ENCODE measurements around the gene RFX5. TPM values are rescaled to one million over a fixed set of nuclear protein-coding genes. Genes with fewer than 3 reads are reported as not detected.
"Not testable (repeated sequence)": the region's sequence is repeated elsewhere in the genome, so short reads cannot be mapped to it uniquely, and the experiment has no call there.

The RFX5 gene
- total and polyA plus RNA-seq, 9 of the 15 experiments (the other 6 are each of a cell fraction or from before 2014, with no cell fraction given): 3.8 to 48.2 (median 32.2) TPM

GRCh38 chr1:151396265-151396664 lies 49.2 kb upstream of the RFX5 start:
- WGBS (ENCODE audit: insufficient coverage, low coverage, missing lambda C conversion rate): 63% methylated on average over 5 of the region's 5 CpGs
- in situ Hi-C loops (cut with MboI); H3K4me1 ChIP-seq (replicated peaks in 1 of 2; ENCODE audit: control insufficient read depth in 2 of 2, insufficient read depth in 2 of 2, low read length in 2 of 2); H3K27ac ChIP-seq (ENCODE audit: extremely low read depth, low read depth, low read length); POLR2A ChIA-PET; CTCF ChIA-PET (ENCODE audit: low intra/inter-chr PET ratio); H3K4me3 ChIP-seq; H3K4me2 ChIP-seq (ENCODE audit: insufficient read depth, low read length); H3K9me1 ChIP-seq (ENCODE audit: control insufficient read depth, insufficient read depth, low read length); H3K27me3 ChIP-seq (ENCODE audit: control insufficient read depth in 2 of 2, insufficient read depth in 2 of 2, low read length in 2 of 2); ATAC-seq; H3K9me3 ChIP-seq (replicated peaks; ENCODE audit: control insufficient read depth, insufficient read depth, low read depth, low read length); H2AFZ ChIP-seq (ENCODE audit: low read depth, low read length); BruUV-seq (replicated peaks); H4K20me1 ChIP-seq (replicated peaks; ENCODE audit: control insufficient read depth, insufficient read depth, low read length); intact Hi-C loops (cut with micrococcal nuclease); FAIRE-seq; DNase-seq (ENCODE audit: extremely low read depth in 1 of 4, low spot score in 3 of 4); H3K9ac ChIP-seq (ENCODE audit: insufficient read depth in 1 of 2, low read depth in 2 of 2, low read length in 2 of 2); TF ChIP-seq ATF3 (CRISPR knock-in tag; conservative IDR thresholded peaks at IDR 0.05): not testable (repeated sequence)
- peaks cover 15% of the 10 kb centered on the region; the same call in 2 of the 3 replicates for H3K36me3 ChIP-seq (ENCODE audit: control insufficient read depth, insufficient read depth, low read length)
- TF ChIP-seq CEBPB (tag; IDR thresholded peaks at IDR 0.05) (peak; percentile 81), IRF9 (tag; IDR thresholded peaks at IDR 0.05) (0 out of 2 replicates have a peak, but pooled peaks have one; percentile 25), ATF3 (IDR thresholded peaks at IDR 0.05) (peak; percentile 91), CEBPG (CRISPR knock-in tag; IDR thresholded peaks at IDR 0.05) (peak; percentile 37; the same call in 1 of the 2 replicates), CEBPG (tag; conservative IDR thresholded peaks at IDR 0.05 in 1 of 2, IDR thresholded peaks at IDR 0.05 in 1 of 2) (peak; percentile 54 to 79)
- peaks cover 20% of the 10 kb centered on the region for H3K79me2 ChIP-seq (ENCODE audit: control insufficient read depth, insufficient read depth, low read length)

All from K562 (cell line).